Measurements from ENCODE around the gene REP15. TPM values are rescaled to one million over a fixed set of nuclear protein-coding genes. Genes with fewer than 3 reads are reported as not detected.
"Not testable (repeated sequence)": the region's sequence is repeated elsewhere in the genome, so short reads cannot be mapped to it uniquely, and the experiment has no call there.

REP15 gene
- total RNA-seq, 2 experiments from 2014 or later = 0.22 TPM; not detected in 1

GRCh38 chr12:27733791-27734190 is 37.5 kb downstream of the REP15 start:
- ChIA-PET POLR2A (no interaction called here), CTCF (interaction anchor here (0.9 to 9.5 kb wide), 16 partner anchors 13 to 1140 kb away, joined by 3 to 102 read pairs (median 5); partner anchors contain the start of genes KLHL42 and MANSC4)
- DNase-seq = no peak
- no peak overlapping the region for H3K27ac Mint-ChIP-seq
- H3K27me3 Mint-ChIP-seq = no peaks in the 10 kb centered on the region
- H3K36me3 Mint-ChIP-seq = peaks cover 23% of the 10 kb centered on the region
- no peaks in the 10 kb centered on the region for H3K9me3 Mint-ChIP-seq
- H3K4me1 Mint-ChIP-seq (ENCODE audit: low read depth) = peaks cover under 1% of the 10 kb centered on the region
- intact Hi-C loops (cut with micrococcal nuclease) = loop anchor here (1.0 to 10.0 kb wide), 4 partner anchors 88 to 1261 kb away; no protein-coding TSS in a partner anchor
- no peak overlapping the region for H3K4me3 Mint-ChIP-seq

GRCh38 chr12:27734321-27734720 is 38.1 kb downstream of the REP15 start:
- H3K27me3 Mint-ChIP-seq; H3K27ac Mint-ChIP-seq; H3K9me3 Mint-ChIP-seq; H3K4me3 Mint-ChIP-seq; POLR2A ChIA-PET; H3K4me1 Mint-ChIP-seq (ENCODE audit: low read depth); DNase-seq: not testable (repeated sequence)
- CTCF ChIA-PET = interaction anchor here (1.0 to 9.5 kb wide), 6 partner anchors 60 to 1139 kb away, joined by 3 to 102 read pairs (median 12); no protein-coding TSS in a partner anchor
- peaks cover 23% of the 10 kb centered on the region for H3K36me3 Mint-ChIP-seq
- intact Hi-C loops (cut with micrococcal nuclease) = loop anchor here (5.0 to 10.0 kb wide), 2 partner anchors 818 to 1260 kb away; no protein-coding TSS in a partner anchor

GRCh38 chr12:27743601-27744000 is 47.4 kb downstream of the REP15 start:
- H3K27ac Mint-ChIP-seq = no peak overlapping the region
- intact Hi-C loops (cut with micrococcal nuclease) = no loop called here
- no peaks in the 10 kb centered on the region for H3K27me3 Mint-ChIP-seq
- peaks cover 29% of the 10 kb centered on the region for H3K36me3 Mint-ChIP-seq
- DNase-seq = no peak
- CTCF ChIA-PET = interaction anchor here (1.7 kb wide), 1 partner anchor 78 kb away, joined by 4 read pairs; no protein-coding TSS in a partner anchor
- POLR2A ChIA-PET = no interaction called here
- peaks cover 4% of the 10 kb centered on the region for H3K4me1 Mint-ChIP-seq (ENCODE audit: low read depth)
- no peak overlapping the region for H3K4me3 Mint-ChIP-seq
- H3K9me3 Mint-ChIP-seq = no peaks in the 10 kb centered on the region

- H3K4me3 Mint-ChIP-seq; H3K4me1 Mint-ChIP-seq (ENCODE audit: low read depth); H3K27me3 Mint-ChIP-seq; POLR2A ChIA-PET; CTCF ChIA-PET; H3K9me3 Mint-ChIP-seq; intact Hi-C loops (cut with micrococcal nuclease); H3K27ac Mint-ChIP-seq; DNase-seq: not testable (repeated sequence)
- H3K36me3 Mint-ChIP-seq = peaks cover 28% of the 10 kb centered on the region
Observed at GRCh38 chr12:27745734-27746133, 49.5 kb downstream of the REP15 start.

Other genes starting within 250 kb of the REP15 start
- gene SMCO2, start 249.7 kb upstream of the REP15 start, total RNA-seq = under 1 TPM in 1 of 2 experiments, not detected in 1; 0.19 TPM
- 10 to 100 TPM; 14.1 to 14.9 TPM for gene PPFIBP1, start 172.2 kb upstream of the REP15 start, total RNA-seq
- 10 to 100 TPM; 49.2 to 50.2 TPM for gene MRPS35, start 14.4 kb downstream of the REP15 start, total RNA-seq
- 1 to 10 TPM; 8.2 to 9.1 TPM for gene KLHL42, start 83.8 kb downstream of the REP15 start, total RNA-seq
- not detected for gene MANSC4, start 83.8 kb downstream of the REP15 start, total RNA-seq

All from activated CD4-positive, alpha-beta memory T cell treated with anti-CD3 and anti-CD28 coated beads for 36 hours (primary cell).